Gastroesophageal sphincter (tissue), 3 donors: ENCODE data around the gene GRAMD2B.

ENCODE experiments used
- EP300 ChIP-seq: sonication (generic); formaldehyde crosslinking; IDR thresholded peaks from one replicate; pipeline ENCODE4 v1.6.1; 2017; ENCODE audit warnings: antibody characterized with exemption, mild to moderate bottlenecking
- POLR2A ChIP-seq, 2 donors: fragments of 450-650 bp; IDR thresholded peaks; one replicate each; pipeline ENCODE4 v1.6.1; 2017; ENCODE audit warnings: antibody characterized with exemption in 2 of 2, mild to moderate bottlenecking in 2 of 2, moderate library complexity in 1 of 2
- POLR2AphosphoS5 ChIP-seq: sonication (generic); formaldehyde crosslinking; IDR thresholded peaks from one replicate; pipeline ENCODE4 v1.6.1; 2017; ENCODE audit warnings: antibody characterized with exemption
- TF ChIP-seq, protein P1 (sequence below), 4 experiments: fragments of 200-600 bp in 2 of 4; fragments of 450-650 bp in 2 of 4; sonication (generic) in 1 of 4; IDR thresholded peaks; one replicate each; pipeline ENCODE4 v1.5.1; 2017 to 2019; ENCODE audit warnings: antibody characterized with exemption in 4 of 4, mild to moderate bottlenecking in 2 of 4, moderate library complexity in 2 of 4

DNA sequence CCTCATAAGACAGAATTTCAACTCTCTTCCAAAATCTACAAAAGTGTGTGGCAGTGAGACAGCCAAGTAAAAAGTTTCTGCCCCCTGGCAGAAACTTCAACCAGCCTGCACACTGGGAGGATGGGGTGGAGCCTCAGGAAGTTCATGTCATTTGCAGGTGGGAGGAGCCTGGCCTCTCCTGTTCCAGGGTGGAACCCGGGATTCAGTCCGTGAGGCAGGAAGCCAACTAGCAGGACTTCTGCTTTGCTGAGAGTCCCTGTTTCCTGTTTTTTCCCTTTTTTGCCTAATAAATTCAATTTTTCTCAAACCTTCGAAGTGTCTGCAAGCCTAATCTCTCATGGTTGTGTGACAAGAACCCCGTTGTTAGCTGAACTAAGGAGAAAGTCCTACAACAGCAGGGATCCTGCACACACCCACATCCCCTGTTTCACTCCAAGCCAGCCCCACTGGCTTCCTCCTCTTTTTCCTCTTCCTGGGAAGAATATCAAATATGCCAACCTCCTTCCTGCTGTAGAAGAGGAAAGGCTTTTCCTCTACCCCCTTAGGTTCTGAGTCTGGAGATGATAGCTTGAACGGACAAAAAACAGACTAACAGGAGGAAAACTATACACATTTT lies 102.5 kb downstream of the GRAMD2B start:
- no peak for TF ChIP-seq EP300
- no peak for TF ChIP-seq POLR2AphosphoS5
- TF ChIP-seq, protein P1, sequence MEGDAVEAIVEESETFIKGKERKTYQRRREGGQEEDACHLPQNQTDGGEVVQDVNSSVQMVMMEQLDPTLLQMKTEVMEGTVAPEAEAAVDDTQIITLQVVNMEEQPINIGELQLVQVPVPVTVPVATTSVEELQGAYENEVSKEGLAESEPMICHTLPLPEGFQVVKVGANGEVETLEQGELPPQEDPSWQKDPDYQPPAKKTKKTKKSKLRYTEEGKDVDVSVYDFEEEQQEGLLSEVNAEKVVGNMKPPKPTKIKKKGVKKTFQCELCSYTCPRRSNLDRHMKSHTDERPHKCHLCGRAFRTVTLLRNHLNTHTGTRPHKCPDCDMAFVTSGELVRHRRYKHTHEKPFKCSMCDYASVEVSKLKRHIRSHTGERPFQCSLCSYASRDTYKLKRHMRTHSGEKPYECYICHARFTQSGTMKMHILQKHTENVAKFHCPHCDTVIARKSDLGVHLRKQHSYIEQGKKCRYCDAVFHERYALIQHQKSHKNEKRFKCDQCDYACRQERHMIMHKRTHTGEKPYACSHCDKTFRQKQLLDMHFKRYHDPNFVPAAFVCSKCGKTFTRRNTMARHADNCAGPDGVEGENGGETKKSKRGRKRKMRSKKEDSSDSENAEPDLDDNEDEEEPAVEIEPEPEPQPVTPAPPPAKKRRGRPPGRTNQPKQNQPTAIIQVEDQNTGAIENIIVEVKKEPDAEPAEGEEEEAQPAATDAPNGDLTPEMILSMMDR (IDR thresholded peaks at IDR 0.05): no peak
- no peak for TF ChIP-seq POLR2A (IDR thresholded peaks at IDR 0.05)
